RPMI8226 (cell line): ENCODE measurements around the gene CABCOCO1.

Experiments used
- DNase-seq: peaks from one replicate; pipeline ENCODE4 v3.0.0-alpha.2; 2015

CABCOCO1 gene

DNA sequence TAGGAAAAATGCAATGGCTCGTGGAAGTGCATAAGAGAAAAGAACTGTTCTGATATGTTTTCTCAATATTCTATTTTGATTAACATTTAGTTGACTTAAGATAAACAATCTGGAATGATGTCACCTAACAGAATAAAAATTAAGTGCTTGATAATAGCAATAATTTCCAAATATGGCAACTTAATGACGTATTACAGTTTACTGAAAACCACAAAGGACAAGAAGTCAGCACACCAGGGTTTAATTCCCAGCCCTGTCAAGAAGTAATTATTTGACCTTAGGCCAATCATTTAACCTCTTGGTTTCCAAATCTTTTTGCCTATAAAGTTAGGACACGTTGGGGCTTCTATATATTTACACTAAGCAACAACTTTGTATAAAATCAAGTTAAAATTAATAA, 95.7 kb downstream of the CABCOCO1 start:
- no peak for DNase-seq

- DNase-seq = no peak
These were observed 97.0 kb downstream of the CABCOCO1 start for GRCh38 chr10:61759751-61760150.

GRCh38 chr10:61760943-61761824, 98.5 kb downstream of the CABCOCO1 start:
- no peak for DNase-seq

- DNase-seq = no peak
These were observed 99.1 kb downstream of the CABCOCO1 start for GRCh38 chr10:61761825-61762217.

- no peak for DNase-seq
These were observed 101.0 kb downstream of the CABCOCO1 start for GRCh38 chr10:61763778-61764177.

DNA sequence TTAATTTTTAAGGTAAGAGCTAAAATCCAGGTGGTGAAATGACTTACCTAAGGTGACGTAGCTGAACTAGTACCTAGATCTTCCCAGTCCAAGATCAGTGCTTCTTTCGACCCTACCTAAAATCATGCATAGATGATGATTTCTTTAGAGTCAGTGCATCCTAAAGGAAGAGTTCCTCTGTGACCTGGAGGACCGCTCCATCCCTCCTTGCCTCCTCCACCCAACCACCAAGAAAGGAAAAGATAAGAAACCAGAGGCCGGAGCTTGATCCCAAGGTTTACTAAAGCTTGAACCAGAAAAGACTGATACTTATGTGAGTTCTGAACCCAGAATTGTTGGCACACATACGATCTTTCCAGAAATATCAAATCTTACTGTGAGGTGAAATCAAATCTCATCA, 101.8 kb downstream of the CABCOCO1 start:
- no peak for DNase-seq

- DNase-seq = no peak
These were observed 102.7 kb downstream of the CABCOCO1 start for GRCh38 chr10:61765176-61766087.

DNA sequence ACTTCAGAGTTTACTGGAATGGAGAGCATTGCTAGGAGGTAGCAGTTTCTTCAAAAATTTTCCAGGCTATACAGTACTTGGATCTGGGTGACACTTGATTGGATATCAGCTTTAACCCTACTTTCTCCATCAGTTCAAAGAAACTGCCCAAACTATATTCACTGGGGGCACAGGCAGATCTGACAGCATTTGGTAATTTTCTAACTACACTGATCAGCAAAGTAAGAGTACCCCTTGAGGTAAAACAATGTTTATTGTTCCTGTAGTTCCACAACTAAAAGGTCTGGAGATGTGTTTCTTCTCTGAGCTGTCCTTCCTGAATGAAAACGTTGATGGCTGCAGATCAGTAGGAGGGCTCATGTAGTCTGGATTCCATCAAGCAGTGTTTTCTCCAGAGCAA, 104.2 kb downstream of the CABCOCO1 start:
- DNase-seq = no peak

GRCh38 chr10:61774031-61774430, 111.3 kb downstream of the CABCOCO1 start:
- DNase-seq = no peak

GRCh38 chr10:61775111-61775510, 112.4 kb downstream of the CABCOCO1 start:
- DNase-seq = no peak

DNA sequence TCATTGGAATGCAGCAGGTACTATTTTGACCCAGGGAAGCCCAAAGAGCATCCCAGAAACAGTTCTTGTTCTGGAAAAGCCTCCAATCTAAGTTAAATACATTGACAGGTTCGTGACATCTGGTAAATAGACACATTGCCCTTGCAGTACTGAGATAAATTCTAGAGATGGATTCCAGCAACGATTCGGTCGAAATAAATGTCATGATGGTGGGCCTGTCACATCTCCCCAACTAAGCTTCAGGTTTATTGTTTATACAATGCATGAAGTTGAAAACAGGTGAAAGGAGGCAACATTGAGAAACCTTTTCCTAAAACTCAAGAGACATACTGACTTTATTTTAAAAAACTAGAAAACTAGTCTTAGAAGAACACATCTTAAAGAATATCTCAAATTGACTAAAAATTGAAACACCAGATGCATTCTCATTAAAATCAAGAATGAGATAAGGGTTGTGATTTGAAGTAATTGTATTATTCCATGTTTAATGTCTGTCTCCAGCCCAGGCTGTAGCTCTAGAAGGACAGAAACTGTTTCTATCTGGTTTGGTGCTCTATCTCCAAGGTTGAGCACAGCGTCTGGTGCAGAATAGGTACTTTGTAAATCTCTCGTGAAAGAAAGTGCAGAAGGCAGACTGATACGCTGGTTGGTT, 114.0 kb downstream of the CABCOCO1 start:
- DNase-seq = no peak

DNA sequence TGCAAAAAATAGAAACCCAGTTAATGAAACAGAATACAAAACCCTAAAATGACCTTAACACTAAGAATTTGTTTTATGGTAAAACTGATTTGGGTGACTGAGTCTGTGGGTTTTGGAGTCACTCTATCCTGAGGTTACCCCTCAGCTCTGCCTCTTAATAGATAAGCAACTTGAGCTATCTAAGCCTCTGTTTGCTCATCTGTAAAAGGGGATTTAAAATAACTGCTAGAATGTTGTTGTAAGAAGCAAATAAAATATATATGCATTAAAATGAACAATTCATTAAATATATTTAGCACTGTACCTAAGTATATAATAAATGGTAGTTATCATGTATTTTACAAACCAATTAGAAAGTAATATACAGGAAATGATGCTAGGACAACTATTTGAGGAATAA, 115.4 kb downstream of the CABCOCO1 start:
- DNase-seq = no peak

- DNase-seq = no peak
These were observed 116.5 kb downstream of the CABCOCO1 start for GRCh38 chr10:61779276-61779675.

DNA sequence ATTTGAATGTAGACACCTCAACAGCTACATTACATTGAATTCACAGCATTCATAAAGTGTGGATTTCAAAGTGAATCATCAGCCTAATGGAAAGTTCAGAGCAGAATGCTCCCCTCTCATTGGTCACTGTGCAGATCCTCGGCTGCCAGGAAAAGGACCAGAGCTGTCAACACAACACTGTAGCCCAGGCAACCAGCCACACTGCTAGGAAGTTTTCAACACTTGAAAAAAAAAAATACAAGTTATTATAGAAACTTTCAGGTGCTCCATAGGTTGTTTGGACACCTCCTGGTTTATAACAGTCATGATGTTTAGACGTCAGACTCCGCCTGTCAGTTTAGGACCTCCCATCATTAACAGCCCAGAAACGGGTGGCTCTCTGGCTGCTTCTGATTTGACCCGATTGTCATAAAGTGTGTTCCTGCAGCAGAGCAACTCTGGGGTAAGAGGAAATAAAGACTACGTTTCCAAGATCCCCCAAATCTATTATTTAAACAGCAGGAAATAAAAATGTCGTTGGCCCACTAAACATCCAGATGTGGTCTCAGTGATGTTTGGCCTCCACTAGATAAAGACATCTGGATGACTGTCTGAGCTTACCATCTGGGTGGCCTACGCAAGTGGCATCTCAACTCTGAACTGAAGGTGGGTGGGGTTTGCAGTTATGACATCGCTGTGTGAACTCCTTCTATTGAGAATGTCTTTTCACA, 117.4 kb downstream of the CABCOCO1 start:
- DNase-seq = no peak

DNA sequence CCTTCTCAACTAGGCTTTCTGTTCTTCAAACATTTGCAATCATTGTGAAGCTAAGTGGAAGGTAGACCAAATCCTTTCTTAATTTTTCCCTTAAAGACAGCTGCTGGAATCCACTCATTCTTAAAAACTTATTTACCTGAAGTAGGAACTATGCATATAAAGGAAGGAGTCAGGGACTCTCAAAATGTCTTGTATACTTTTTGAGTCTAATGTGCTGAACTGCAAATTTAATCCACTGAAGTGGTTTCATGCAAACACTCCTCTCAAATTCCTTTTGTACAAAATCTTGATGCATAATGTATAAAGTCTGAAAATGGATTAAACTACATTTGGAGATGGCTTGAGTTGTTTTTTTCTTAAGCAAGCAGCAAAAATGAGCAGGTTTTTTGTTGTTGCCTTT, 118.0 kb downstream of the CABCOCO1 start:
- no peak for DNase-seq

DNA sequence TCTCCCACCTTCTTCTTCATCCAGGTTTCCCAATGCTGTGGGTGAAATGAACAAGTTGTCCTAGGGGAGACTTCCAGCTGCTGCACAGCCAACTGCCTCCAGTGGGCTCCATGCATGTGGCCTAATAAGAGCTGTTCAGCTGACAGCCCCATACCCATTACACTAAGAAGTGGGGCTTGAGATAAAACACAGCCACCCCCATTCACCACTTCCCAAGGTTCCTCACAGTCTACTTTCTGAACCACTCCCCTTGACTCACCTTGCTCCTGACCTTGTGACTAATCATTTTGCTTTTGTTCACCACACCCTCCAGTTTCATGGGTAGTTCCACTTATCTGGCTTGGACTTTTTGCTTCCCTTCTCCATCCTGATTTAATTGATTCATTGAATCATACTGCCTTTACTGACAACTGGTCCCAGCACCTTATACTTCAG, 119.3 kb downstream of the CABCOCO1 start:
- DNase-seq = no peak

DNA sequence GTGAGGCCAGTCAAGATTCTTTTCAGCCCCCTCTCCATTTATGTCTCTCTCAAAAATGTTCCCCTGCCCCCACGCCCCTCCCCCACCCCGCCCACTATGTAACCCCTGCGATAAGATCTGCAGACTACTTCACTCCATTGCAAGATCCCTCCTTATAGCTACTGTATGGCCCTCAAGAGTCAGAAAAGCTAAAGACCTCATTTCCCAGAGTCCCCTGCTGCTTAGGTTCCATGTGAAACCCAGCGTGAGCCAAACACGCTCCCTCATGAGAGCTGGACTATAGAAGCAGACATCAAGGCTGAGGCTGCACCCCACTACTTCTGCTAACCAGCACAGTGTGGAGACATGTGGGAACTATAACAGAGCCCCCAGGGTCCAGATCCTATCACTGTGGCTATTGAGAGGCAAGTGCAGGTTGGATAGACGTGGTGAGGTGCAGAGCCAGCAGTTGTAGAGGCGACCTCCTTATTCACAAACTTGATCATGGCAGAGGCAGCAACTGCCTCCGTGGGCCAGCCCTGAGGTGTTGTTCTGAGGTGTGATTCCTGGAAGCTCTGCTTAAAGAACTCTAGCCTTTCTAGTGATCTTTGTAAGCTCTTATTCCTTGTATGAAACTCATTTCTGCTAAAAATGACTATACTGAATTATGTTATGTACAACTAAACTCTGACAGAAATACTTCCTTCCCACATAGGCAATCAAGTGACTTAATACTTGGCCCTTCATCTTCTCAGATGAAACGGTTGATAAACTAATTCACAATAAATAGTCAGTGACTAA, 121.8 kb downstream of the CABCOCO1 start:
- DNase-seq = no peak

DNA sequence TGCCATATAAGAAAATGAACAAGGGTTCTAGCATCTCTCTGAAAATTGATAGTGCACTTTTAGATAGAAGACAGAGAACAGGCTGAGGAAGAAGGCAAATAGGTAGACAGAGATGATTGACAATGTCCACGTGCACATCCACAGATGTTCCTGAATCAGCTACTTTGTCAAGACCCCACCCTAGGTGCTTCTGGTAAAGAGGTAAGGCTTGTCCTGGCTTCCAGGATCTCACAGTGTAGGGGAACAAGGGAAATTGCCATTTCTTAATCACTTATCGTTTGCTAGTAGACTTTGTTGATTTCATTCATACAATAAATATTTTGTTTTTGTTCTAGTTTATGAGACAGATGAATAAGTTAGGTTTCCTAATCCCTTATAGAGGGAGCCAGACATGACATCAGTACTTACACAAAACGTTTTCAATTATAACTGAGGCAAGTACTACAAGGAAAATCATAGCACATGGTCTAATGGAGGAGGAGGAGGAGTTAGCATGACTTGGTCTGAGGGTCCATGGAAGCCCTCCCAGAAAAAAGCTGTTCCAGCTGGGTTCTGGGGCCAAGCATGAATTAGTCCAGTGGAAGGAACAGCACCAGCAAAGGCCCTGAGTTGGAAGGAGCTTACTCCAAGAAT, 122.9 kb downstream of the CABCOCO1 start:
- no peak for DNase-seq

DNA sequence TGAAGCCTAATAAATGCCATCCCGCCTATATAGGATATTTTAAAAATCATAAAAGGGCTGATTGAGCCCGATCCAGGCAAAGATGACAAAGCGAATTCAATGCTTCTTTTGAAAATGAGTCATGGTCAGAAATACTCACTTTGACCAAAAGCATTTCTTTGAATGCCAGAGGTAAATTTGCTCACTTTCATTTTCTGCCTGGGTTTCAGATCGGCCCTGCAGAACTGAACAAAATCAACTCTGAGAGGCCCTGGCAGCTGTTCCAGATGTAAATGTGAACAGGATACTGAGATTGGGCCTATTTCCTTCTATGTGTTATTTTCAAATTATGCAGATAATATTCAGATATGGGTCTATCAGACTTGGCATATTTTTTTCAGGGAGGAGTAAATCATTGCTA, 124.0 kb downstream of the CABCOCO1 start:
- peak; percentile 14 for DNase-seq

DNA sequence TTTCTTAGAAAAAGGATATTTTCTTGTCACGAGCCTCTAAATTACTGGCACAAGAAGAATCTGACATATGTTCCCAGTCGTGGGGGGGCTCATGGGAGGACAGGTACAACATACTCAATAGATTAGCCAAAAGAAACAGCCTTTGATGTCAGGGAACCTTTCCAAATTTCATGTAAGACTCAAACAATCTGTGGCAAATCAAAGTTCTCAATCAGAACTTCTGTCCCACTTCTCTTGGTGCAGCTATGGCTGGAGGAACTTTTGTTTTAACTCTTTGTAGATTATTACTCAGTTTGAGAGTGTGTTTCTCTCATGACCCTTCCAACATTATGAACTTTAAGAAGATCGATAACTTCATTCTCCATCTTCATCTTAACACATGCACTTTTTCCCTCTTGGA, 124.4 kb downstream of the CABCOCO1 start:
- DNase-seq = no peak

DNA sequence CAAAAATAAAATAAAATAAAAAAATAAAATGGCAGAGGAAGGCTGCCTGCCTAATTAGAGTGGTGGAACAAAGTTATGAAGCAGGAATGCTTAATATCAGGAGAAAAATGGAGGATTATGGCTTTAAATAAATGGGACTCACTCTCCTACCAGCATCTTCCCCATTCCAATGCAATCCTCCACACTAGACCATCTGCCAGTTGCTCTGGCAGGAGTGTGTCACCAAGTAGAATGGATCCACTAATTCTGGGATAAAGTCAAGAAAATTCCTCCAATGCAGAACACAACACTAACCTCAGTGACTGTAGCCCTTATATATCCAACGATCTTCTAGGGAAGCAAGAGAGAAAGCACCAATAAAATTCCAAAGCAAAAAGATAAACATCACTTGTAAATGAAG, 126.3 kb downstream of the CABCOCO1 start:
- no peak for DNase-seq
